Adrenal gland (tissue), 12 donors: ENCODE results near the gene ATPAF2. TPM values are rescaled to one million over a fixed set of nuclear protein-coding genes. Genes with fewer than 3 reads are reported as not detected.
A peak's percentile ranks its signal among the peaks of the same experiment; 100 is the strongest.

Experiments
- DNase-seq, 7 donors: peaks; one replicate each; pipeline ENCODE4 v3.0.0-alpha.2; 2019 to 2020
- H3K27ac ChIP-seq, 5 donors: fragments of 200-600 bp; sonication (generic) in 4 of 5; 1 replicate in 3 of 5; 2 replicates in 2 of 5; pipeline versions ENCODE4 v1.5.1 to v1.8.0; 2016 to 2020; ENCODE audit warnings: mild to moderate bottlenecking in 1 of 5
- H3K27me3 ChIP-seq: fragments of 200-600 bp; 2 replicates; pipeline ENCODE4 v1.8.0; 2021
- H3K36me3 ChIP-seq, 2 donors: fragments of 200-600 bp; replicated peaks in 1 of 2; 1 replicate in 1 of 2; 2 replicates in 1 of 2; pipeline versions ENCODE4 v1.5.1 to v1.8.0; 2018 to 2022
- H3K4me1 ChIP-seq, 2 donors: fragments of 200-600 bp; replicated peaks in 1 of 2; 1 replicate in 1 of 2; 2 replicates in 1 of 2; pipeline versions ENCODE4 v1.5.1 to v1.8.0; 2018 to 2021
- H3K4me3 ChIP-seq, 4 donors: fragments of 200-600 bp; sonication (generic) in 3 of 4; one replicate each; pipeline ENCODE4 v1.5.1; 2016 to 2018
- H3K9me3 ChIP-seq, 3 donors: fragments of 200-600 bp; sonication (generic) in 1 of 3; replicated peaks in 1 of 3; 1 replicate in 2 of 3; 2 replicates in 1 of 3; pipeline versions ENCODE4 v1.5.1 to v1.8.0; 2016 to 2021
- POLR2A ChIP-seq, 2 donors: fragments of 450-650 bp; IDR thresholded peaks; one replicate each; pipeline ENCODE4 v1.6.1; 2017; ENCODE audit warnings: antibody characterized with exemption in 2 of 2, mild to moderate bottlenecking in 2 of 2, moderate library complexity in 1 of 2
- whole genome bisulfite sequencing, 4 donors: extraction: QIAGEN DNeasy Blood & Tissue Kit in 2 of 4; methylation state at CpG; one replicate each; pipeline versions ENCODE4 v1.1.5 to v1.1.7; 2013 to 2017; 5-methylcytosine and 5-hydroxymethylcytosine counted together
- intact Hi-C, 2 donors: fragments of 100-400 bp; cut with DNase I; formaldehyde crosslinking; loops; one replicate each; pipeline versions ENCODE4 v1.14.1 to v1.15.0; 2022 to 2023
- polyA plus RNA-seq, 3 donors: library from polyadenylated mRNA; stranded (reverse); fragments of 200-250 nt in 2 of 3; fragments of 350-450 nt in 1 of 3; fragmentation: Illumina TruSeq in 1 of 3; extraction: RNeasy Lipid Tissue Mini Kit (QIAGEN cat#74804) in 1 of 3; gene quantifications; one replicate each; pipeline ENCODE4 v1.2.3, GENCODE V29; 2013 to 2014
- total RNA-seq, 9 donors: library from RNA; depleted of rRNA in 4 of 9; stranded (reverse); fragments of >200 nt in 4 of 9; fragments of 120-200 nt in 1 of 9; fragmentation: NEBNext Ultra II Directional in 1 of 9; extraction: Animal tissue kit (Norgen Biotek cat#: 25700) in 1 of 9; gene quantifications; one replicate each; pipeline versions ENCODE4 v1.1.0 to v1.2.4, GENCODE V29; 2013 to 2023
- TF ChIP-seq, protein P1 (sequence below), 6 experiments: fragments of 450-650 bp in 4 of 6; fragments of 200-600 bp in 2 of 6; sonication (generic) in 1 of 6; IDR thresholded peaks; 1 replicate in 5 of 6; 2 replicates in 1 of 6; pipeline versions ENCODE4 v1.5.1 to v1.8.0; 2016 to 2021; ENCODE audit warnings: antibody characterized with exemption in 6 of 6, mild to moderate bottlenecking in 2 of 6, moderate library complexity in 1 of 6
- donor health status: healthy with polysubstance abuse.
- donor health status: Bipolar disorder and iron deficiency.
- donor health status: DM: yes; HTN: yes; CAD: no.
- donor health status: DM: no; HTN: no; CAD: no.
- donor health status: DM: no; HTN: no; CAD: no.
- donor health status: DM: yes; HTN: yes; CAD: no.

ATPAF2 gene
- total and polyA plus RNA-seq, 12 donors = 32.5 to 68.6 (median 45.4) TPM

- WGBS, 4 donors = 84 to 96% (median 95%) methylated on average over 3 to 6 of the region's 6 CpGs
- Histone ChIP-seq H3K27ac (no peak overlapping the region), H3K27me3 (no peaks in the 10 kb centered on the region), H3K9me3 (no peaks in the 10 kb centered on the region), H3K4me1 (no peaks in the 10 kb centered on the region), H3K4me3 (no peak overlapping the region), H3K36me3 (no peaks in the 10 kb centered on the region)
- intact Hi-C loops = loop anchor here in 1 of 2 donors (10.0 kb wide), 1 partner anchor 51 kb away; the partner anchor contains the start of genes ATPAF2 and GID4
- DNase-seq = no peak
- no peak for TF ChIP-seq POLR2A (IDR thresholded peaks at IDR 0.05)
- TF ChIP-seq, protein P1, sequence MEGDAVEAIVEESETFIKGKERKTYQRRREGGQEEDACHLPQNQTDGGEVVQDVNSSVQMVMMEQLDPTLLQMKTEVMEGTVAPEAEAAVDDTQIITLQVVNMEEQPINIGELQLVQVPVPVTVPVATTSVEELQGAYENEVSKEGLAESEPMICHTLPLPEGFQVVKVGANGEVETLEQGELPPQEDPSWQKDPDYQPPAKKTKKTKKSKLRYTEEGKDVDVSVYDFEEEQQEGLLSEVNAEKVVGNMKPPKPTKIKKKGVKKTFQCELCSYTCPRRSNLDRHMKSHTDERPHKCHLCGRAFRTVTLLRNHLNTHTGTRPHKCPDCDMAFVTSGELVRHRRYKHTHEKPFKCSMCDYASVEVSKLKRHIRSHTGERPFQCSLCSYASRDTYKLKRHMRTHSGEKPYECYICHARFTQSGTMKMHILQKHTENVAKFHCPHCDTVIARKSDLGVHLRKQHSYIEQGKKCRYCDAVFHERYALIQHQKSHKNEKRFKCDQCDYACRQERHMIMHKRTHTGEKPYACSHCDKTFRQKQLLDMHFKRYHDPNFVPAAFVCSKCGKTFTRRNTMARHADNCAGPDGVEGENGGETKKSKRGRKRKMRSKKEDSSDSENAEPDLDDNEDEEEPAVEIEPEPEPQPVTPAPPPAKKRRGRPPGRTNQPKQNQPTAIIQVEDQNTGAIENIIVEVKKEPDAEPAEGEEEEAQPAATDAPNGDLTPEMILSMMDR (IDR thresholded peaks at IDR 0.05) = no peak
These were observed 55.2 kb downstream of the ATPAF2 start for GRCh38 chr17:17983776-17984175.

GRCh38 chr17:17983376-17983775 lies 55.6 kb downstream of the ATPAF2 start:
- intact Hi-C loops = loop anchor here in 1 of 2 donors (10.0 kb wide), 1 partner anchor 51 kb away; the partner anchor contains the start of genes ATPAF2 and GID4
- 78 to 89% (median 84%) methylated on average over 4 to 6 of the region's 6 CpGs for WGBS, 4 donors
- no peaks in the 10 kb centered on the region for H3K27me3 ChIP-seq
- H3K27ac ChIP-seq = no peak overlapping the region
- H3K36me3 ChIP-seq = no peaks in the 10 kb centered on the region
- peak in 1 of 7 donors; percentile 81 for DNase-seq
- no peak overlapping the region for H3K4me3 ChIP-seq
- H3K4me1 ChIP-seq = no peaks in the 10 kb centered on the region
- TF ChIP-seq, protein P1 (IDR thresholded peaks at IDR 0.05) = no peak
- no peak for TF ChIP-seq POLR2A (IDR thresholded peaks at IDR 0.05)
- H3K9me3 ChIP-seq = no peaks in the 10 kb centered on the region

GRCh38 chr17:17982801-17983200 lies 56.2 kb downstream of the ATPAF2 start:
- Histone ChIP-seq H3K27ac (no peak overlapping the region), H3K4me1 (no peaks in the 10 kb centered on the region), H3K4me3 (no peak overlapping the region), H3K27me3 (no peaks in the 10 kb centered on the region), H3K36me3 (no peaks in the 10 kb centered on the region), H3K9me3 (no peaks in the 10 kb centered on the region)
- intact Hi-C loops = loop anchor here in 1 of 2 donors (10.0 kb wide), 1 partner anchor 52 kb away; the partner anchor contains the start of genes ATPAF2 and GID4
- DNase-seq = no peak
- TF ChIP-seq, protein P1 (IDR thresholded peaks at IDR 0.05) = no peak
- TF ChIP-seq POLR2A (IDR thresholded peaks at IDR 0.05) = no peak
- WGBS, 4 donors = 94 to 97% (median 95%) methylated on average over 9 of the region's 9 CpGs

- Histone ChIP-seq H3K4me3 (no peak overlapping the region), H3K27ac (no peak overlapping the region), H3K36me3 (no peaks in the 10 kb centered on the region), H3K4me1 (no peaks in the 10 kb centered on the region), H3K27me3 (no peaks in the 10 kb centered on the region), H3K9me3 (no peaks in the 10 kb centered on the region)
- no peak for TF ChIP-seq POLR2A (IDR thresholded peaks at IDR 0.05)
- TF ChIP-seq, protein P1 (IDR thresholded peaks at IDR 0.05) = no peak
- WGBS, 4 donors = 81 to 94% (median 84%) methylated on average over 7 to 9 of the region's 9 CpGs
- intact Hi-C loops = loop anchor here in 1 of 2 donors (10.0 kb wide), 1 partner anchor 53 kb away; the partner anchor contains the start of genes ATPAF2 and GID4
- no peak for DNase-seq
These were observed 57.6 kb downstream of the ATPAF2 start for GRCh38 chr17:17981330-17981729.
